Stimulated activated CD4-positive, alpha-beta T cell treated with anti-CD3 and anti-CD28 coated beads, TNF-alpha, amount 100 ng/mL, for 24 hours (primary cell): ENCODE data around the gene MR1.

Experiments
- DNase-seq, 3 experiments: peaks; one replicate each; pipeline ENCODE4 v3.0.0-alpha.2; 2020; ENCODE audit warnings: low read depth in 3 of 3

Gene MR1

DNA sequence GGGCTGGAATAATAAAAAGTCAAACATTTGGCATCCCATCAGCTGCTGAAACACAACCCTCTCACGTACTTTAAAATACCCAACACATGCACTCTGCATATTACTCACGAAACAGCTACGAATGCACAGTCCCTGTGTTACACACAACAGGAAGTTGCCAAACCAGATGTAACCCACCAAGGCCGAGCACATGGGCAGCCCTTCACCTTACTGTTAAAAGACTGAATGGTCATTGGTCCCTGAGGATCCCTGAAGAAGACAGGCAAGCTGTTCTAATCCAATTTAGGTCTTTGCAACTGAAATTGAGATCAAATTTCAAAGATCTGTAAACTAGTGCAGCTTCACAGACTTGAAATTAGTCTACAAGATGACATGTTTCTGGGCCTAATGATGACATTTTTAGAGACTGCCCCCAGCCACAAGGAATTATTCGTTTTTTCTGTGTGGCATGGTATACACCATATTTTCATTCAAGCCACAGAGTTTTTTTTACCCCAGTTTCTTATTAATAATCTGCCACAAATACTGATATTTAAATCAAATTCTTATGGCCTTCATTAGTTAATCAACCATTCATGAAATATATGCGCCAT lies 29.1 kb downstream of the MR1 start:
- DNase-seq: peak in 1 of 3 experiments; percentile 13

GRCh38 chr1:181064011-181064623 lies 30.3 kb downstream of the MR1 start:
- no peak for DNase-seq

DNA sequence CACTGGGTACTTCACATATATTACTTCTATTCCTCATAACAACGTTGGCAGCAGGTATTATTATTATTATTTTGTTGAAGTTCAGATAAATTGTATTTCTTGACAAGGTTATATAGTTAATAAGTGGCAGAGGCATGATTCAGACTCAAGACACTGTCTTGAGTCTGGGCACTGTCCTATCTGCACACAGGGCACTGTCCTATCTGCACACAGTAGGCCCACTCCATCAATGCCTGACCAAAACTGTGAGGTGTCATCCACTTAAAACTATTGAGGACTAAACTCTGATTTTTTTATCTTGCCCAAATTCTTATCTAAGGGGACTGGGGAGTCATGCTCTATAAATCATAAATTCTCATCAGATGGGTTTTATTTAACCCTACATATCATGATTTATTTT lies 30.9 kb downstream of the MR1 start:
- no peak for DNase-seq

- DNase-seq: no peak
Measured at GRCh38 chr1:181073638-181074037, 39.9 kb downstream of the MR1 start.

DNA sequence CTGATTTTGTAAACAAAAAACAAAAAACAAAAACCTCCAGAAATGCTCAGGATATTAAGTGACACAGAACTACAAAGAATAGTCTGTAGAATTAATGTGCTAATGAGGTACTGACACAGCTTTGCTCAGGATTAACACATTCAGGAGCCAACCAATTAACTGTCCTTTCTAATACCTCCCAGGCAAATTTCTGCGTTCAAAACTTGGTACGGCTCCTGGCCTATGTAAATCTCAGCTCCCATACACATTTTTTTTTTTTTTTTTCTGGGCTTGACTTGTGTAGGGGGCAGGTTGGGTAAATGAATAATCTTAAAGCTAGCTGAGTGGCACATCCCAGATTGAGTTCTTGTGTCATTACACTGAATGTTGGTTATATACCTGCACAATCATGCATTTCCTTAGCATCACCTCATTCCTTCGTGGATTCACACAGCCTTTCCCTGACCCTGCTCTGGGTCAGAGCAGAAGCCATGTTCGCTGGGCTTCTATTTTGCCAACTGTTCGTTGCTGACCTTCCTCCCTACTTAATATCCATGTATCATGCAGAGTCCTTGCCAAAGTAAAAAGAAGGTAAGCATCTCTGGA lies 42.1 kb downstream of the MR1 start:
- DNase-seq: no peak

DNA sequence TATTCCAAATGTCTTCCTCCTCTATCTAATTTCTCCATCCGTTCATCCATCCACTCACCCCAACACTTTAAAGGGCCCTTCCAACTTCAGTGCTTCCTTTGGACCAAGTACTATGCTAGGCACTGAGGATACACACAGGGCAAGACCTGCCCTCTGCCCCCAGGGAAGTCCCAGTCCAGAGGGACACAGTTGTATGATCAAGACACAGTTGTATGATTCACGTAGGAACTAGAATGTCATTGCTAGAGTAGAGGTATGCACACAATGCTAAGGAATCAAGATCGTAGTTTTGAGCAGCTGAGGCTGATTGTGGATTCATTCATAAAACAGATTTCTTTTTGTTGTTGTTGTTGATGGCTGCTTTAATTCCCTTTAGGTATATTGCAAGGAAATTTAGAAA lies 43.1 kb downstream of the MR1 start:
- no peak for DNase-seq

DNA sequence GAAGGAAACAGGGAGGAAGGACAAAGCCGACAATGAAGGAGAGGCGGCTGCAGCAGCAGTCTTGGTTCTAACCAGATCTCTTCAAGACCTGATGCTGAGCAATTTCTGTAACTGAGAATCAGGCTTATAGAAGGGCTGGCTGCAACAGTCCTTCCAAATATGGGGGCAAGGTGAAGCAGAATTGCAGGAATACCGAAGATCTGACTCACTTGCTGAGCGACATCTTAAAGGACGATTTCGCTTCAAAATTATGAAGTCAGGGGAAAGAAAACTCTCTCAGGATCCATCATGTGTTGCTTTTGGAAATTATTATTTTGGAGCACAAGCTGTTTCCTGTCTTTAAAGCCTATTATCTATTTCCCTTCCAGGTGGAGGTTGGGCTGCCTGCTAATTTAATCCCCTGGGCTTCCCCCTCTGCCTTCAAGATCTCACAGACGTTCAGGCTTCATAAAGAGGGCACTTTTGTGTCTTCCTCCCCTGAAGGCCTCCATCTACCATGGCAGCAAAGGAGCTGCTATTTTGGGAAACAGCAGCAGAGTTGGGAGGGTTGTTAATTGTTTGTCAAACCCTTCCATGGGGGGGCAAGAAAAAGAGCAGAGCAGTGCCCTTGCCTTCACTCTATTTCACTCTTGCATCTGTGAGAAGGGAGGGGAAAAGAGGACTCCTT lies 43.9 kb downstream of the MR1 start:
- DNase-seq: no peak

GRCh38 chr1:181079382-181079781 lies 45.6 kb downstream of the MR1 start:
- no peak for DNase-seq

DNA sequence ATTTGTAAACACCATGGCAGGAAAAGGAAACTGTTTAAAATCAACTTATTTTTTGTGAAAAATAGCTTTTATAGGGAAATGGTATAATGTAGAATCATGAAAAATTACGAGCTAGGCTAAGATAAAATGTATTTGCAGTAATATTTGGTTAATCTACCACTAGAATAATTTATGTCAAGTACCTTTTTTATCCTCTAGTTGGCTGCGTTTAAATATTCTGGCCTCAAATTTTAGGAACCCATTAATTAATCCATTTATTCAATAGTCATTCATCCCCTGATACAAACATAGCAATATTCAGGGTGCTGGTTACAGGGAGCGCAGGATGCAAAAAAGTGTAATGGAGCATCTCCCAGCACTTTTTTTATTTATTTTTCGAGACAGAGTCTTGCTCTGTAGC lies 46.1 kb downstream of the MR1 start:
- DNase-seq: no peak

DNA sequence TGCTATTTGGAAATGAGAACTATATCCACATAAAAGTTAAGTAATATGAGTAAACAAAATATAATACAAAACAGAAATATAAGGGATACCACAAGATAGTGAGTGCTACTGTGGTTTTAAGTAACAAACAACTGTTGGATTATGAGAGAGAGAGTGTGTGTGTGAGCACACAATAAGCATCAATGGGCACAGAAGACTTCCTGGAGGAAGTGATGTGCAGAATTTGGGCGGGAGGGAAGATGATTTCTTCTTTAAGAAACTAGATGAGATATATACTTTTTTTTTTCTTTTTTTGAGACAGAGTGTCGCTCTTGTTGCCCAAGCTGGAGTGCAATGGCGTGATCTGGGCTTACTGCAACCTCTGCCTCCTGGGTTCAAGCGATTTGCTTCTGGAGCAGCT lies 46.8 kb downstream of the MR1 start:
- DNase-seq: no peak

- DNase-seq: no peak
Measured at GRCh38 chr1:181081395-181081794, 47.6 kb downstream of the MR1 start.

GRCh38 chr1:181083842-181084605 lies 50.2 kb downstream of the MR1 start:
- peak in 1 of 3 experiments; percentile 32 for DNase-seq

- no peak for DNase-seq
Measured at GRCh38 chr1:181084606-181084969, 50.8 kb downstream of the MR1 start.

DNA sequence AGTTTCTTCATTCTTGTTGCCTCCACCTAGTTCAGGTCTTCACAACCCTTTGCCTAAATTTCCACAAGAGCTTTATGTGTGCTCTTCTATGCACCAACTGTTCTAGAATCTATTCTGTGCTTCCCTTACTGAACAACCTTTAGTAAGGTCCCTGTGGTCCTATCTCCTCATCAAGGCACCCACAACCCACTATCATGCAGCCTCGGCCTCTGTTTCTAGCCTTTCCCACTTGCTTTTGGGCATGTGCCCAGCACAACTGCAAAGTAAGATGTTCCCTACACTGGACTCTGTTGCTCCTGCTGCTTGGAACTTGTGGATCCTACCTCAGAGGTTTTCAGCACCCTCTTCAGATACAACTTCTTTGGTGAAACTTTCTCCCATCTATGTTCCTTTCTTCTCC lies 52.3 kb downstream of the MR1 start:
- DNase-seq: no peak

GRCh38 chr1:181086926-181087325 lies 53.1 kb downstream of the MR1 start:
- DNase-seq: no peak

DNA sequence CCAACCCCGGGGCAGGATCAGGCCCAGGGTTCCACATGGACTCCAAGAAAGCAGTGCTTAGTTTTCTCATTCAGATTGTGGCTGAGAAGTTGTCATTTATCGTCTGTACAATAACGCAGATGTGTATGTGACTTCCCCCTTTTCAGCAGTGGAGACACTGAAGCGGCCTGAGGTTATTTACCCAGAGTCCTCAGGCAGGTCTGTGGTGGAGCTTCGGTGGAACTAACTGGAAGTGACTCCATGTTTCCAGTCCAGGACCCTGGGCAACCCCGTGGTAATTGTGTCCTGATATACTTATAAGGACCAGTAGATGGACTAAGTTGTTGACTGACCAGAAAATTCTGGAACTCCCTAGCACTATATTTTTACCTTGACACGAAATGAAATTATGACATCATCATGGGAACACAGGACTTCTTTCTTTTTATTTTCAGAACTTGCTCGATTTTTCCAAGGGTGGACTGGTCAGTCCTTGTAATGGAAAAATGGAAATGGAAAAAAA lies 53.7 kb downstream of the MR1 start:
- DNase-seq: no peak

DNA sequence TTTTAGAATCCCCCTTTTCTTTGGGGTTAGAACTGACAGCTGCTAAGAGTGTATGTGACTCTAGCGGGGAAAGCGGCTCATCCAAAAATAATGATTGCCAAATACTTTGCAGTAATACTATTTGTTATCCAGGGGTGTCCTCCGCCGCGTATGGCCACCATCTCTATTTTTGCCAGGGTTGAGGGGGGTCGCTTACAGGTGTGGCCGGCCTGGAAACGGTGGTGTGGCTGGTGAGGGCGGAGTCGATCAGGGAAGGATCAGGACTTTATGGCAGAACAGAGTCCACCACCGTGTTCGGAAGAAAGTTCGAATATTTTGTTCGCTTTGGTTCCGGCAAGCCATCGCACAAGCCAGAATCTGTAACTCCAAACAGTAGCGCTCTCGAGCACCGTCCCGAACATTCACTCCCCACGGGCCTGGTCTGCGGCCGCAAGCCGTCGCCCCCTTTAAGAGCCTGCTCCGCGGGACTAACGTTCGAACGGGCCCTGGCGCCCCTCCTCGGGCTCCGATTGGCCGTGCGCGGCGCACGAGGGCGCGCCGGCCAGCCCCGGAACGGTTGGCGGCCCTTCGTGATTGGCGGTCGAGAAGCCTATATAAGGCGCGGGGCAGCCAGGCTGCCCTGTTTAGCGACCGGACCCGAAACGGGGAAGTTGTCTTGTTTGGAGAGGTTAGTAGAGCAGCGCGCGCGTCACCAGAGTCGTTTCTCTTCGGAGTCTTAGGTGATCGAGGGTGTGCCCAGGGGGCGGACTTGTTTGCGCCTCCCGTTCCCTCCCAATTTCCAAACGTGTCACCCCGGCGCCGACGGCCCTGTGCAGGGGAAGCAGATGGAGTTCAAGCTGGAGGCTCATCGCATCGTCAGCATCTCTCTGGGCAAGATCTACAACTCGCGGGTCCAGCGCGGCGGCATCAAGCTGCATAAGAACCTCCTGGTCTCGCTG lies 54.6 kb downstream of the MR1 start, which contains the start of gene IER5:
Gene IER5 (plus strand): TSS at position 622 of the 938 bp plus-strand sequence. CDS start 203 bp downstream, at position 825.
- peak; percentile 92 to 95 (median 93) for DNase-seq

GRCh38 chr1:181089017-181089675 lies 55.4 kb downstream of the MR1 start:
- DNase-seq: peak in 1 of 3 experiments; percentile 27

DNA sequence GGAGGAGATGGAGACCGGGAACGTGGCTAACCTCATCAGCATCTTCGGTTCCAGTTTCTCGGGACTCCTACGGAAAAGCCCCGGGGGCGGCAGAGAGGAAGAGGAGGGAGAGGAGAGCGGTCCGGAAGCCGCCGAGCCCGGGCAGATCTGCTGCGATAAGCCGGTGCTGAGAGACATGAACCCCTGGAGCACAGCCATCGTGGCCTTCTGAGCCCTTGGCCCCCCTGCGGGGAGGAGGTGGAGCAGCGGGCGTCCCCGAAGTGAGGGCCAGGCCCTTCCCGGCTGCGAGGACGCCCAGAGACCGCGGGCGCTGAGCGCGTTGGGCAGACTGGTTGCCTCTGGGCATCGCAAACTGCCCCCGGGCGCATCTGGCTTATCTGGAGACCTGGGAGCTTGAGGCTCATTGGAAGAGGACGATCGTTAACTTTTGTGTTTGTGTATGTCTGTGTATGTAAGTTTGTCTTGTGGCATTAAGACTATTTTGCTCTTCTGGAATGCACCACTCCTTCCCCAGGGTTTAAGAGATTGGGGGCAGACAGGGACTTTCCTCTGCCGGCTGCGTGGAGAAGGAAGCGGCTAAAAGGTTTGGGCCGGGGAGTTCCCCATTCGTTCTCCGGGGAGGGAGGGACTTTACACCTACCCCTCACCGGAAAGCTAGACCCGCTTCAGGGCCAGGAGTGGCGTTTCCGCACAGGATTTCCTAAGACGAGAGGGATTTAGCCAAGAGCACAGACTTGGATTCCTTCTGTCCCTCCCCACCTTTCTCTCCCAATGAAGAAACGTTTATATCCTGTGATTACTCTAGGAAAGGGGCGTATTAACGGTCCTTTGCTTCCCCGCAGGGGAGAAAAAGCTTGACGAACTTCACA lies 56.1 kb downstream of the MR1 start:
- peak; percentile 52 to 72 (median 58) for DNase-seq
